ENCODE data around the gene RCAN1. TPM values are rescaled to one million over a fixed set of nuclear protein-coding genes. Genes with fewer than 3 reads are reported as not detected.
A peak's percentile ranks its signal among the peaks of the same experiment; 100 is the strongest.

The RCAN1 gene
- total RNA-seq, 6 experiments from 2014 or later: 60.8 to 87.2 (median 66.1) TPM

DNA sequence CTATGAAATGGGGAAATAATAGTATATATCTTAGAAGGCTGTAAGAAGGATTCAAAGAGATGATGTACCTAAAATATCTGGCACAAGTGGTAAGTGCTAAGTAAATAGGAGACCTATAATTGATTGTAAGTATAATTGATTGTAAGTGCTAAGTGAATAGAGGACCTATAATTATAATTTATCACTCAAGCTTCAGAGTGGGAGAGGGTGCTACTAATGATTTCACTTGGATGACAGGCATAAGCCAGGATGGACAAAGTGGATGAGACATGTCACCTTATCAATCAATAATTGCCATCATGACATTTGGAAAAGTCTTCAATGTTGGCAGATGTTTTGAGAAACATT lies 11.2 kb downstream of the RCAN1 start:
- no peaks in the 10 kb centered on the region for H3K36me3 Mint-ChIP-seq (ENCODE audit: low read depth)
- H3K27ac Mint-ChIP-seq: no peak overlapping the region
- H3K9me3 Mint-ChIP-seq: no peaks in the 10 kb centered on the region
- no peak for DNase-seq
- no peak overlapping the region for H3K4me3 Mint-ChIP-seq
- H3K27me3 Mint-ChIP-seq (ENCODE audit: insufficient read depth): peaks cover 1% of the 10 kb centered on the region; the same call in 1 of the 2 replicates
- TF ChIP-seq CTCF (IDR thresholded peaks at IDR 0.05): no peak
- peaks cover 8% of the 10 kb centered on the region for H3K4me1 Mint-ChIP-seq (ENCODE audit: low read depth)

DNA sequence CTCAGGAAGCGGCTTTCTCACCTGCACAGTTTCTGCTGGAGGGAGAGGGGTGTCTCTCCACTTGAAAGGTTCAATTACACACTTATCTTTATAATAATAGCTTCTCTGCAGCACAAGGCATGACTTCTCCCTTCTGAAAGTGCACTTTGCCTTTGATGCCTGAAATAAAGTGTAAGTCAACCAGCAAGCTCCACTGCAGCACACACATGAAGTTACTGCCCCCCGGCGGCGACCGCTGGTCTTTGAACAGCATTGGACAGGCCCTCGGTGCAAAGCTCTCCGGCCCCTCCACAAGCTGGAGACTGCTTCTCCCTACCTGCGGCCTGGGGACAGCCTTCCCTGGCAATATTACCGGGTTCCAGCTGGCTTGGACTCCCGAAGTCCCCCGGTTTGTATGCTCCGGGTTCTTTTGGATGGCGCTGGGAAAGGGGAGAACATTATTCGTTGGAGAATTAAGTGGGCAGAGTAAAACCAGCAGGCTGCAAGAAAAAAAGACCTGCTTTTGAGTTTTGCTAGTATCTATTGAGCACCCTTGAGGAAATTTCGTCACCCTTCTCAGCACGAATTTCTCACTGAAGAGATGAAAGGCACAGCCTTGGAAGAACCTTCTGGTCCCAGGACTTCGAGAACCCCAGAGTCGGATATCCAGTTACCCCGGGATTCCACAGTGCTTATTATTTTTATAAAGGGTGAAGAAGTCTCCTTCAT lies 11.8 kb downstream of the RCAN1 start:
- Mint-ChIP-seq H3K36me3 (ENCODE audit: low read depth) (no peaks in the 10 kb centered on the region), H3K27ac (no peak overlapping the region), H3K27me3 (ENCODE audit: insufficient read depth) (no peaks in the 10 kb centered on the region; the same call in 1 of the 2 replicates), H3K4me3 (no peak overlapping the region), H3K4me1 (ENCODE audit: low read depth) (peaks cover 13% of the 10 kb centered on the region), H3K9me3 (no peaks in the 10 kb centered on the region)
- TF ChIP-seq CTCF (IDR thresholded peaks at IDR 0.05): peak; percentile 87
- peak; percentile 56 for DNase-seq

DNA sequence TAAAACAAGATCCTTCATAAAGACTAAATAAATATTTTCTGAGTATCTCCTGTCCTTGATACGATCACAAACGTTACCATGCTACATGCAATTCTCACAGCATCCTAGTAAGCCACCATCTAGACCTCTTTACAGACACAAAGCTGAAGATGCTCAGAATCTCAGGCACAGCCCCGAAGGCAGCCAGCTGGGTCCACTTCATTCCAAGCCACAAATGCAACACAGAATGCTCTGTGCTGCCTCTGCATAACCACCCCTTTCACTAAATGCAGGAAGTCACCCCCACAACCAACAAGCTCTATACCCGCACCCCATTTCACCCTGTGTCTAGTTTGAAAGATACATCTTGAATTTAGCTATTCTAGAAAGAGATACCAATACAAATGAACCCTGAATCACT lies 12.9 kb downstream of the RCAN1 start:
- Mint-ChIP-seq H3K4me1 (ENCODE audit: low read depth) (peaks cover 17% of the 10 kb centered on the region), H3K9me3 (no peaks in the 10 kb centered on the region), H3K27me3 (ENCODE audit: insufficient read depth) (no peaks in the 10 kb centered on the region), H3K27ac (no peak overlapping the region), H3K36me3 (ENCODE audit: low read depth) (no peaks in the 10 kb centered on the region), H3K4me3 (no peak overlapping the region)
- no peak for DNase-seq
- TF ChIP-seq CTCF (IDR thresholded peaks at IDR 0.05): no peak

GRCh38 chr21:34599534-34600101 lies 15.3 kb downstream of the RCAN1 start:
- H3K9me3 Mint-ChIP-seq: no peaks in the 10 kb centered on the region
- peaks cover 2% of the 10 kb centered on the region; the same call in 1 of the 2 replicates for H3K27me3 Mint-ChIP-seq (ENCODE audit: insufficient read depth)
- no peak for TF ChIP-seq CTCF (IDR thresholded peaks at IDR 0.05)
- H3K27ac Mint-ChIP-seq: no peak overlapping the region
- peaks cover 17% of the 10 kb centered on the region for H3K4me1 Mint-ChIP-seq (ENCODE audit: low read depth)
- no peaks in the 10 kb centered on the region for H3K36me3 Mint-ChIP-seq (ENCODE audit: low read depth)
- no peak overlapping the region for H3K4me3 Mint-ChIP-seq
- DNase-seq: no peak

DNA sequence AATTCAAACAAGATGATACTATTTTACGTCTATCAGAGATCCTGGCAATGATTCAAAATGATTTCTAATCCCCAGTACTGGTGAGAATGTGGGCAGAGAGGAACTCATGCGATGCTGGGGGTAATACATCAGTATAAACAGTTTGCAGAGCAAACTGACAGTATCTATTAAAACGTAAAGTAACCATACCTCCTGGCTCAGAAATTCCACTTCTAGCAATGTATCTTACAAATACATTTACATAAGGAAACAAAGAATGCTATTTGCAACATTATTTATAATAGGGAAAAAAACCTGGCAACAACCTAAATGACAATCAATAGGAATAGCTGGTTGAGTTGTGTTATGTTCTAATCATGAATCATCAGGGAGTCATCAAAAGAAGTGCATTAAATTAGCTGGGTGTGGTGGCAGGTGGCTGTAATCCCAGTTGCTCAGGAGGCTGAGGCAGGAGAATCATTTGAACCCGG lies 15.9 kb downstream of the RCAN1 start:
- Mint-ChIP-seq H3K36me3 (ENCODE audit: low read depth) (no peaks in the 10 kb centered on the region), H3K9me3 (no peaks in the 10 kb centered on the region)
- DNase-seq: peak; percentile 21

More for the DNA sequence above, 15.9 kb downstream of the RCAN1 start:
- Mint-ChIP-seq H3K4me3 (no peak overlapping the region), H3K27me3 (ENCODE audit: insufficient read depth) (peaks cover 2% of the 10 kb centered on the region; the same call in 1 of the 2 replicates), H3K27ac (no peak overlapping the region), H3K4me1 (ENCODE audit: low read depth) (peaks cover 17% of the 10 kb centered on the region)
- no peak for TF ChIP-seq CTCF (IDR thresholded peaks at IDR 0.05)

All from HFFc6 (cell line).